Measurements from ENCODE around the gene PNPLA2.

- TF ChIP-seq YY1 (IDR thresholded peaks at IDR 0.05; ENCODE audit: insufficient read depth, insufficient read length) (no peak), ZNF274 (IDR thresholded peaks at IDR 0.05; ENCODE audit: low read depth, low read length) (no peak)
Observed at GRCh38 chr11:838441-839279, 19.9 kb downstream of the PNPLA2 start.

Measured in NT2/D1 (cell line).